Activated CD8-positive, alpha-beta memory T cell treated with anti-CD3 and anti-CD28 coated beads for 24 hours (primary cell): Measurements from ENCODE around the gene NFASC.

Experiments used
- DNase-seq: peaks from one replicate; pipeline ENCODE4 v3.0.0-alpha.2; 2020

NFASC gene

GRCh38 chr1:204962742-204963632 lies 92.3 kb downstream of the NFASC start:
- no peak for DNase-seq

- DNase-seq, result no peak
Observed at GRCh38 chr1:204967451-204967850, 96.8 kb downstream of the NFASC start.

DNA sequence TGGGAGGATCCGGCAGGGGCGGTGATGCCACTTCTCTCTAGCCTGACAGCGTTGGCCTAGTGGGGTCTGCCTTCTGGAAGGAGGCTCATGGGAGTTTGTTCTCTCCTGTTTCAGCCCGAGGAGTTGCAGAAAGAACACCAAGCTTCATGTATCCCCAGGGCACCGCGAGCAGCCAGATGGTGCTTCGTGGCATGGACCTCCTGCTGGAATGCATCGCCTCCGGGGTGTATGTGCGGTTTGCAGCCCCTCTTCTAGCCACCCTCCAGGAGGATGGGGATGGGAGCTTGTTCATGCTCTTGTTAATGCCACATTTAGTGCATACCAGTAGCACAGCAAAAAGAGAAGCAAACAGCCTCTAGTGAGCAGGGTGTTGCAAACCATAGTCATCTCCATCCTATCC lies 97.5 kb downstream of the NFASC start:
- DNase-seq, result no peak

DNA sequence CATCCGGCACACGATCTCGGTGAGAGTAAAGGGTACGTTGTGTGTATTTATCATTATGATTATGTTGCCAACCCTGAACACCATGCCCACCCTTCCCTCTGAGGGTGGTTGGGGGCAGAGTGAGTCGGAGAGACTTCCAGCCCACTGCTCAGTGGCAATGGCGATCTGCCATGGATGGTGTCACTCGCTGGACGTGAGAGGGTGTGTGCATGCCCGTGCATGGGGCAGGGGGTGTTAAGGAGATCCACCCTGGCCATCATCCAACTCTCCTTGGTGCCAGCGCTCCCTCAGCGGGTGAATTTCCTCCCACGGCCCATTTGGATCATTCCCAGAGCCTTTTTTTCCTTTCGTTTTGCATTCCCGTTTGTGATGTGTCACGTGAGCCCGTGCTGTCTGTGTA lies 98.3 kb downstream of the NFASC start:
- DNase-seq, result no peak

DNA sequence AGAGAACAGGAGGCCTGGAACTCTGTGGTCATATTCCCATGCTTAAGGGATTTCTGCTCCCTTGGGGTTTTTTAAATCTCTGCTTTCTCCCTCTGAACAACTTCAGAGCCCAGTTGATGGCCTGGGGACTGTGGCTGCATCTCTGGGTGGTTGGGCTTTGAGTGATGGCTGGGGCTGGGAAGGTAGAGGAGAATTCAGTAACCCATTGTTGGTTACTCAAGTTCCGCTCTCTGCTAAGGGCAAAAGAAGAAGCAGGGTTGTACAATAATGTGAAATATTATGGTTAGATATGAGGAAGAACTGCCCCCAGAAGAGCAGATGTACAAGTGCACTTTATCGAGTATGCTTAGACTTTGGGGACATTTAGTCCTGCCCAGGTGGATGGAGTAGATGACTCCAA lies 100.3 kb downstream of the NFASC start:
- DNase-seq, result no peak

- no peak for DNase-seq
Observed at GRCh38 chr1:204971517-204972336, 101.1 kb downstream of the NFASC start.

DNA sequence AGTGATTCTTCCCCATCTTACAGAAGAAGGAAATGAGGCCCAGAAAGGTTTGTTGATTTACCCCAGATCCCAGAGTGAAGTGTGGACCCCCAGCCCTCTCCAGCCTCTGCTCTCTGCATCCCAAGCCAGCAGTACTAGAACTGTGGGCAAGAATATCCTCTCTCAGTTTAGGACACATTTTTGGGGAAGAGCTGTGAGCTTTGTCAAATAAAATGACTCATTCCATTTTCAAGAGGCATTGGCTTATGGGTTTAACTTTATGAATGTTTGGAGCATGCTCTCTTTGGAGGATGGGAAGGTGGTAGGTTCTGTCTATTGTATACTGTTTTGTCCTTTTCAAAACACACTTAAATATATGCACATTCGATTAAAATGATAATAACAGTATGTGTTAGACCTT lies 101.8 kb downstream of the NFASC start:
- DNase-seq, result no peak

DNA sequence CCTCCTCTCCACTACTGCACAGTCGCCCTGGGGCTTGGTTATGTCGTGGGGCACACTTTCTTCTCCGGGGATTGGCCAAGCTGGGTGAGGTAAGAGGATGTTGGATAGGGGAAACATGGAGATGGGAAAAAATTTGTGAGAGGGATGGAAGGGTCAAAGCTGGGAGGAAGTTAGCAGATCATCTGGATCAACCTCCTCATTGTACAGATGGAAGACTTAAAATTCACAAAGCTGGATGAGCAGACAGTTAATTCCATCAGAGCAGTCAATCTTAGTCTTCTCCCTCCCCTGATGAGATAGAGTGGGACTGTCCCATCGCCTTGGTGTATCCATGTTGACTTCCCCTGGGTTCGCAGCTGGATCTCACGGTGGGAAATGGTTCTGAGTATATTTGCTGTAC lies 102.8 kb downstream of the NFASC start:
- no peak for DNase-seq

GRCh38 chr1:204974327-204974726 lies 103.7 kb downstream of the NFASC start:
- no peak for DNase-seq

DNA sequence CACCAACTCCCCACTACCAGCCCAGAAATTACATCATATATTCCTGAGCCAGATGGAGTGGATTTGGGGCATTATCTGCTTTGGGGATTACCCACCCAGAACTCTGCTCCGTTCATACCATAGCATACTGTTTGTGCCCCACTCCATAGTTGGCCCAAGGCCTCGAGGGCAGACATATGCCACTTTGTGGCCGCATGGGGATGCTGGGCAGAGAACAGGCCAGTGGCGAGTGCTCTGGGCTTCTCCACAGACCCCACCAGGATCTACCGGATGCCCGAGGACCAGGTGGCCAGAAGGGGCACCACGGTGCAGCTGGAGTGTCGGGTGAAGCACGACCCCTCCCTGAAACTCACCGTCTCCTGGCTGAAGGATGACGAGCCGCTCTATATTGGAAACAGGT lies 104.4 kb downstream of the NFASC start:
- DNase-seq, result no peak

- peak; percentile 76 for DNase-seq
Observed at GRCh38 chr1:204975568-204976235, 105.0 kb downstream of the NFASC start.

GRCh38 chr1:204976646-204977045 lies 106.0 kb downstream of the NFASC start:
- no peak for DNase-seq

- no peak for DNase-seq
Observed at GRCh38 chr1:204977318-204977717, 106.7 kb downstream of the NFASC start.

DNA sequence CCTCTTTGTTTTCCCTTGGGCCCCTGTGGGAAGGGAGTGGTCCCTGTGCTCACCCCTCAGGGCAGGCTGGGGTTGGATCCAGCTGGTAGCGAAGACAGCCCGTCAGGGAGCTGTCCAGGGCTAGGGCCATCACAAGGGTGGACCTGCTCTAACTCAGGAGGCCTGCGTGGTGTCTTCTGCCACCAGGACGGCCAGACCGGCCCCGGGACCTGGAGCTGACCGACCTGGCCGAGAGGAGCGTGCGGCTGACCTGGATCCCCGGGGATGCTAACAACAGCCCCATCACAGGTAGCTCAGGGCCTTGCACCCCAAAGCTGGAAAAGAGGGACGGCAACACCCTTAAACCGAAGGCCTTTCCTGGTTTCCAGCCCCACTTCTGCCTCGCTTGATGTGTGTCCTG lies 108.1 kb downstream of the NFASC start:
- DNase-seq, result no peak

DNA sequence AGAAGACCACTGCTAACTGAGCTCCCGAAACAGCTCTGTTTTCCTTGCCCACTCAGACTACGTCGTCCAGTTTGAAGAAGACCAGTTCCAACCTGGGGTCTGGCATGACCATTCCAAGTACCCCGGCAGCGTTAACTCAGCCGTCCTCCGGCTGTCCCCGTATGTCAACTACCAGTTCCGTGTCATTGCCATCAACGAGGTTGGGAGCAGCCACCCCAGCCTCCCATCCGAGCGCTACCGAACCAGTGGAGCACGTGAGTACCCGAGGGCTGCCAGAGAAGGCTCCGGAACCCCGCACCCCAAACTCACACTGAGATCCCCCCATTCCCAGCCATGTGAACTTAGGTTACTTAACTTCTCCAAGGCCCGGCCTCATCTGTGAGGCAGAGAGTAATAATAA lies 108.6 kb downstream of the NFASC start:
- no peak for DNase-seq

DNA sequence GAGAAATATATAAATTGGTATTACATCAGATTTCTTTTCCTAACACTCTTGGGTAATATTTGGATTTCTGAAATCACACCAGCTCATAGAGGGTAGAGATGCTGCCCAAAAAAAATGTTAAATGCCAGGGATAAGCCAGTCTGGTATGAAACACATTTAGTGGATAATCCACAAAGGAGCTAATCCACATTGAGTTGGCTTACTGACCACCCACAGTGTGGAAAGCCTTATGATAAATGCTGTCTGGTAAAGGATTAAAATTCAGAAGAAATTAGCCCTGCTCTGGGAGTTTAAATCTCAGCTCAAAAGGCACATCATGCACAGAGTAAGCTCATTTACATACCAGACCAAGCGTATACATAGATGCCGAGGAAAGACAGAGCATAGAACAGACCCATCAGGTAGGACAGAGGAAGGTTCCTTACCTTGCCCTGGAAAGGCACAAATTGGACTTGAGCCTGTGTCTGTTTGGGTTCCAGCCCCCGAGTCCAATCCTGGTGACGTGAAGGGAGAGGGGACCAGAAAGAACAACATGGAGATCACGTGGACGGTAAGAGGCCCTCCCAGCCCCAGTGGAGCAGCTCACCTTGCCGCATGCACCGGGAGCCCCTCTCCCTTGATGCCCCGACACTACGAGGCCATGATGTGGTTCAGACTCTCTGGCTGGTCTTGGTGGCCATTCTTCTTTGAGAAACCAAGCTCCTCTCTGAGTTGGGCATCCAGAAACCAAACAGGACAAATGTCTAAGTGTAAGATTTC lies 109.4 kb downstream of the NFASC start:
- no peak for DNase-seq

GRCh38 chr1:204980840-204981405 lies 110.3 kb downstream of the NFASC start:
- no peak for DNase-seq

- no peak for DNase-seq
Observed at GRCh38 chr1:204983136-204983535, 112.5 kb downstream of the NFASC start.

DNA sequence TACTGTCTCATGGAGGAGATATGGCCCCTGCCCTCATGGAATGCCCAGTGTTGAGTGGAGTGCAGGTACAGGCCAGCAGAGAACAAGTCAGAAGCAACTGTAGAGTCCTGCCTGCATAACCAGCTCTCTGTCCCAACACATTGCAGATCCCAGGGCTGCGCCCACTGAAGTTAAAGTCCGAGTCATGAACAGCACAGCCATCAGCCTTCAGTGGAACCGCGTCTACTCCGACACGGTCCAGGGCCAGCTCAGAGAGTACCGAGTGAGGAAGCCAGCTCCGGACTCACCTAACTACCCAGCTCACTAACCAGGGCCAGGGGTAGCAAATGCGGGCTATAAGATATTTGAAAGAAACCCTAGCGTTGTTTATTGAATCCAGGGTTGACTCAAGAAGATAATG lies 113.2 kb downstream of the NFASC start:
- DNase-seq, result no peak

- no peak for DNase-seq
Observed at GRCh38 chr1:204984499-204984898, 113.8 kb downstream of the NFASC start.

- DNase-seq, result no peak
Observed at GRCh38 chr1:204986181-204986580, 115.5 kb downstream of the NFASC start.

DNA sequence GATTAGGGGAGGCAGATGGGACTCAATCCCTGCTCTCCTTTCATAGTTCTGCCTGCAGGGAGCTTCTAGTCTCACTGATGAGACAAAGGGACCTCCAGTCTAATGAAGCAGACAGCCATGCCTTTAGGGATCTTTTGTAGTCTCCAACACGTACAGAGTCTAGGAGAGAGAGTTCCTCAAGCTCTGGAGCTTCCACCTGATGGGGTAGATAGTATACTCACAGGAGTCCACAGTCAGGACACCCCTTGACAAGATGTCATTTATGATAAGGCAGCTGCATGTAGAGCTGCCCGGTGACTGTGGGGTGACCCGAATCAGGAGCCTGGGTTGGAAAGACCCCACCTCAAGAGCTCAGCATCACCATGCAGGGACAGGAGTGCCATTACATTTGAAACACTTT lies 117.0 kb downstream of the NFASC start:
- no peak for DNase-seq
